ENCODE data around the gene INPP5K. TPM values are rescaled to one million over a fixed set of nuclear protein-coding genes. Genes with fewer than 3 reads are reported as not detected.

Gene INPP5K
- total RNA-seq: 42.9 and 65.7 TPM in 2 replicates

GRCh38 chr17:1516388-1517161 is at the start of gene INPP5K:
INPP5K (minus strand) TSS chr17:1516612; CDS start chr17:1516499, 113 bp downstream.

GRCh38 chr17:1492249-1493206 is 23.9 kb downstream of the INPP5K start, which contains the start of gene MYO1C:
MYO1C (minus strand) TSS chr17:1492686; CDS start chr17:1492487, 199 bp downstream.

GRCh38 chr17:1455797-1456599 is 60.4 kb downstream of the INPP5K start, which contains the start of gene CRK:
CRK (minus strand) TSS chr17:1456232; CDS start chr17:1456117, 115 bp downstream.

Other genes with a start within 250 kb of the INPP5K start
- gene BHLHA9, start 246.2 kb downstream of the INPP5K start, total RNA-seq: not detected in 2 replicates
- gene TRARG1, start 236.9 kb downstream of the INPP5K start, total RNA-seq: not detected in 2 replicates
- 695 and 809 TPM in 2 replicates for gene YWHAE, start 116.4 kb downstream of the INPP5K start, total RNA-seq
- 115 and 140 TPM in 2 replicates for gene CRK, start 60.4 kb downstream of the INPP5K start, total RNA-seq
- 196 and 241 TPM in 2 replicates for gene MYO1C, start 23.9 kb downstream of the INPP5K start, total RNA-seq
- 31.7 and 46.1 TPM in 2 replicates for gene PITPNA, start 46.2 kb upstream of the INPP5K start, total RNA-seq
- 24.8 and 39.5 TPM in 2 replicates for gene SLC43A2, start 112.2 kb upstream of the INPP5K start, total RNA-seq
- gene SCARF1, start 129.1 kb upstream of the INPP5K start, total RNA-seq: 141 and 152 TPM in 2 replicates
- 8.3 and 10.1 TPM in 2 replicates for gene RILP, start 133.3 kb upstream of the INPP5K start, total RNA-seq
- 157 and 183 TPM in 2 replicates for gene PRPF8, start 168.3 kb upstream of the INPP5K start, total RNA-seq
- 0.96 and 1.3 TPM in 2 replicates for gene TLCD2, start 193.8 kb upstream of the INPP5K start, total RNA-seq
- gene WDR81, start 208.1 kb upstream of the INPP5K start, total RNA-seq: 21.2 and 23.2 TPM in 2 replicates
- 0.10 TPM in 1 of 2 replicates, not detected in the other for gene SERPINF2, start 226.3 kb upstream of the INPP5K start, total RNA-seq
- gene SERPINF1, start 245.4 kb upstream of the INPP5K start, total RNA-seq: 0.57 and 0.65 TPM in 2 replicates

Measured in vein endothelial cell (primary cell).